HepG2 (cell line): Measurements from ENCODE around the gene NDUFB11. TPM values are rescaled to one million over a fixed set of nuclear protein-coding genes. Genes with fewer than 3 reads are reported as not detected.

Source experiments
- ARID2 ChIP-seq: sonication (generic); formaldehyde crosslinking; IDR thresholded peaks from 2 replicates; pipeline ENCODE4 v1.8.1; 2022; ENCODE audit warnings: mild to moderate bottlenecking, missing genetic modification reagents, borderline replicate concordance
- ARNT ChIP-seq: fragments of 450-650 bp; IDR thresholded peaks from 2 replicates; pipeline ENCODE4 v1.6.1; 2017
- ATF7 ChIP-seq, 2 experiments: fragments of 450-650 bp in 1 of 2; sonication (generic) in 1 of 2; formaldehyde crosslinking in 1 of 2; IDR thresholded peaks; 2 replicates each; pipeline versions ENCODE4 v1.4.0 to v1.6.1; 2016 to 2020; ENCODE audit warnings: antibody characterized with exemption in 1 of 2, mild to moderate bottlenecking in 1 of 2, missing genetic modification reagents in 1 of 2
- BHLHE40 ChIP-seq: IDR thresholded peaks from 2 replicates; pipeline ENCODE4 v1.6.1; 2011; ENCODE audit warnings: low read length, improper control_type of control experiment
- ESRRA ChIP-seq: sonication (generic); formaldehyde crosslinking; IDR thresholded peaks from 2 replicates; pipeline ENCODE4 v1.5.1; 2020; ENCODE audit warnings: mild to moderate bottlenecking, low read depth, missing genetic modification reagents
- FOXP4 ChIP-seq: sonication (generic); formaldehyde crosslinking; IDR thresholded peaks from 2 replicates; pipeline ENCODE4 v1.4.0; 2020; ENCODE audit warnings: missing genetic modification reagents
- MBNL3 ChIP-seq: fragments of 250-450 bp; sonication (Bioruptor Pico); conservative IDR thresholded peaks from 2 replicates; pipeline ENCODE4 v1.8.0; 2022; ENCODE audit warnings: mild to moderate bottlenecking, inconsistent platforms
- MYPOP ChIP-seq: sonication (generic); formaldehyde crosslinking; IDR thresholded peaks from 2 replicates; pipeline ENCODE4 v1.8.1; 2023; ENCODE audit warnings: mild to moderate bottlenecking, moderate library complexity, missing genetic modification reagents
- PRDM4 ChIP-seq: sonication (generic); formaldehyde crosslinking; IDR thresholded peaks from 2 replicates; pipeline ENCODE4 v1.9.0; 2021; ENCODE audit warnings: missing genetic modification reagents, borderline replicate concordance
- RBM22 ChIP-seq: fragments of 200-400 bp; formaldehyde crosslinking; optimal IDR thresholded peaks from 2 replicates; pipeline ENCODE3; 2017; ENCODE audit warnings: mild to moderate bottlenecking, low read length, moderate library complexity
- RFX1 ChIP-seq: fragments of 450-650 bp; IDR thresholded peaks from 2 replicates; pipeline ENCODE4 v1.6.1; 2017
- SIX4 ChIP-seq: sonication (generic); formaldehyde crosslinking; IDR thresholded peaks from 2 replicates; pipeline ENCODE4 v1.4.0; 2020; ENCODE audit warnings: missing genetic modification reagents
- SKI ChIP-seq: fragments of 450-650 bp; IDR thresholded peaks from one replicate; pipeline ENCODE4 v1.6.1; 2018; ENCODE audit warnings: mild to moderate bottlenecking; ENCODE audit not compliant: partially characterized antibody
- SRSF4 ChIP-seq: fragments of 200-400 bp; formaldehyde crosslinking; IDR thresholded peaks from one replicate; pipeline ENCODE4 v1.6.1; 2018; ENCODE audit warnings: mild to moderate bottlenecking, low read depth, low read length, moderate library complexity; ENCODE audit not compliant: poor library complexity, severe bottlenecking
- ZBTB21 ChIP-seq: sonication (generic); formaldehyde crosslinking; IDR thresholded peaks from 2 replicates; pipeline ENCODE4 v1.4.0; 2020; ENCODE audit warnings: missing genetic modification reagents
- ZBTB25 ChIP-seq: IDR thresholded peaks from 2 replicates; pipeline ENCODE4 v1.6.1; 2018; ENCODE audit warnings: missing genetic modification reagents
- ZKSCAN8 ChIP-seq: IDR thresholded peaks from 2 replicates; pipeline ENCODE4 v1.6.1; 2016; ENCODE audit warnings: borderline replicate concordance, missing genetic modification reagents, missing compliant biosample characterization
- ZNF543 ChIP-seq: sonication (generic); formaldehyde crosslinking; IDR thresholded peaks from 2 replicates; pipeline ENCODE4 v1.4.0; 2020; ENCODE audit warnings: mild to moderate bottlenecking, missing genetic modification reagents
- ZNF549 ChIP-seq: sonication (generic); formaldehyde crosslinking; IDR thresholded peaks from 2 replicates; pipeline ENCODE4 v1.5.0; 2020; ENCODE audit warnings: missing genetic modification reagents
- ZNF629 ChIP-seq: sonication (generic); formaldehyde crosslinking; conservative IDR thresholded peaks from 2 replicates; pipeline ENCODE4 v1.5.0; 2020; ENCODE audit warnings: missing genetic modification reagents
- ZNF652 ChIP-seq: IDR thresholded peaks from 2 replicates; pipeline ENCODE4 v1.6.1; 2016; ENCODE audit warnings: low read depth, borderline replicate concordance
- ZNF784 ChIP-seq: sonication (generic); formaldehyde crosslinking; IDR thresholded peaks from 2 replicates; pipeline ENCODE4 v1.5.1; 2020; ENCODE audit warnings: missing genetic modification reagents, mild to moderate bottlenecking, borderline replicate concordance
- ZNF839 ChIP-seq: sonication (generic); formaldehyde crosslinking; IDR thresholded peaks from 2 replicates; pipeline ENCODE4 v1.4.0; 2020; ENCODE audit warnings: missing genetic modification reagents, mild to moderate bottlenecking, borderline replicate concordance
- polyA plus RNA-seq, 8 experiments: library from polyadenylated mRNA; depleted of rRNA in 3 of 8; stranded (reverse) in 7 of 8; unstranded in 1 of 8; fragments of >200 nt; fragmentation: Illumina TruSeq in 4 of 8; extraction: Trizol in 4 of 8; gene quantifications; 2 replicates each; pipeline versions ENCODE4 v1.2.1 to v1.2.3, GENCODE V29; 2011 to 2016; ENCODE audit warnings: low read depth in 4 of 8, missing spikeins in 1 of 8, mixed read lengths in 1 of 8; ENCODE audit not compliant: insufficient read depth in 1 of 8
- total RNA-seq, 5 experiments: library from RNA; depleted of rRNA; stranded (reverse); fragments of >200 nt; fragmentation: Illumina TruSeq; extraction: Trizol; gene quantifications; 2 replicates each; pipeline ENCODE4 v1.2.3, GENCODE V29; 2016; ENCODE audit warnings: low read depth in 1 of 5

Gene NDUFB11
- total and polyA plus RNA-seq, 2 of the 13 experiments (the other 11 are each of a cell fraction or from before 2014, with no cell fraction given), result 46.6 to 100 TPM

- no peak for TF ChIP-seq ZNF629 (CRISPR knock-in tag)
- no peak for TF ChIP-seq ZNF652 (CRISPR knock-in tag)
- no peak for TF ChIP-seq RBM22
- TF ChIP-seq ZNF784 (CRISPR knock-in tag), result no peak
- TF ChIP-seq SIX4 (CRISPR knock-in tag), result no peak
- no peak for TF ChIP-seq MBNL3 (CRISPR knock-in tag)
- no peak for TF ChIP-seq ZNF543 (CRISPR knock-in tag)
- TF ChIP-seq MYPOP (CRISPR knock-in tag), result no peak
- TF ChIP-seq ATF7 (IDR thresholded peaks at IDR 0.05), result no peak
- TF ChIP-seq ATF7 (CRISPR knock-in tag; IDR thresholded peaks at IDR 0.05), result no peak
- no peak for TF ChIP-seq ZKSCAN8
- no peak for TF ChIP-seq PRDM4 (CRISPR knock-in tag)
- TF ChIP-seq ZBTB25, result no peak
- no peak for TF ChIP-seq ESRRA (CRISPR knock-in tag)
- no peak for TF ChIP-seq RFX1
- TF ChIP-seq ZBTB21 (CRISPR knock-in tag), result no peak
- TF ChIP-seq BHLHE40, result no peak
- TF ChIP-seq ARNT, result no peak
- no peak for TF ChIP-seq ARID2 (CRISPR knock-in tag)
- no peak for TF ChIP-seq ZNF839 (CRISPR knock-in tag)
- TF ChIP-seq ZNF549 (CRISPR knock-in tag), result no peak
- peak; percentile 34; the same call in 1 of the 2 replicates for TF ChIP-seq FOXP4 (CRISPR knock-in tag)
- TF ChIP-seq SRSF4, result no peak
- TF ChIP-seq SKI, result no peak
Observed at GRCh38 chrX:47193475-47194193, 49.1 kb upstream of the NDUFB11 start, which contains the start of gene UBA1 (continued).
